GM21360 (cell line): ENCODE measurements around the gene UMAD1.
"Not testable (repeated sequence)": the region's sequence is repeated elsewhere in the genome, so short reads cannot be mapped to it uniquely, and the experiment has no call there.

Experiments
- ATAC-seq: cut with Tn5 transposase; IDR thresholded peaks from one replicate; pipeline ENCODE4 v1.9.1; 2021; ENCODE audit warnings: mild to moderate bottlenecking, moderate library complexity; ENCODE audit not compliant: unreplicated experiment

Gene UMAD1

GRCh38 chr7:7651479-7651878 lies 10.9 kb downstream of the UMAD1 start:
- ATAC-seq, result no peak

GRCh38 chr7:7652798-7653540 lies 12.4 kb downstream of the UMAD1 start:
- no peak for ATAC-seq

GRCh38 chr7:7653593-7654187 lies 13.1 kb downstream of the UMAD1 start:
- no peak for ATAC-seq

- no peak for ATAC-seq
Observed at GRCh38 chr7:7654964-7655715, 14.6 kb downstream of the UMAD1 start.

- ATAC-seq, result not testable (repeated sequence)
Observed at GRCh38 chr7:7656459-7656858, 15.9 kb downstream of the UMAD1 start.

GRCh38 chr7:7662527-7662926 lies 22.0 kb downstream of the UMAD1 start:
- no peak for ATAC-seq

GRCh38 chr7:7664291-7664690 lies 23.7 kb downstream of the UMAD1 start:
- no peak for ATAC-seq

- no peak for ATAC-seq
Observed at GRCh38 chr7:7665031-7665430, 24.5 kb downstream of the UMAD1 start.

GRCh38 chr7:7667187-7667586 lies 26.6 kb downstream of the UMAD1 start:
- ATAC-seq, result no peak

GRCh38 chr7:7668706-7669105 lies 28.2 kb downstream of the UMAD1 start:
- ATAC-seq, result no peak

- ATAC-seq, result no peak
Observed at GRCh38 chr7:7670490-7670889, 29.9 kb downstream of the UMAD1 start.

- ATAC-seq, result no peak
Observed at GRCh38 chr7:7671361-7671760, 30.8 kb downstream of the UMAD1 start.

- no peak for ATAC-seq
Observed at GRCh38 chr7:7672545-7673239, 32.1 kb downstream of the UMAD1 start.

GRCh38 chr7:7673240-7673550 lies 32.6 kb downstream of the UMAD1 start:
- no peak for ATAC-seq

GRCh38 chr7:7675686-7676085 lies 35.1 kb downstream of the UMAD1 start:
- no peak for ATAC-seq

- ATAC-seq, result not testable (repeated sequence)
Observed at GRCh38 chr7:7679640-7680039, 39.1 kb downstream of the UMAD1 start.

- no peak for ATAC-seq
Observed at GRCh38 chr7:7681191-7681935, 40.8 kb downstream of the UMAD1 start.

GRCh38 chr7:7681936-7682329 lies 41.4 kb downstream of the UMAD1 start:
- ATAC-seq, result no peak

GRCh38 chr7:7682861-7683260 lies 42.3 kb downstream of the UMAD1 start:
- ATAC-seq, result no peak

GRCh38 chr7:7686811-7687508 lies 46.4 kb downstream of the UMAD1 start:
- ATAC-seq, result no peak
